ENCODE measurements around the gene PLCB1. TPM values are rescaled to one million over a fixed set of nuclear protein-coding genes. Genes with fewer than 3 reads are reported as not detected.

Gene PLCB1
- total RNA-seq, 3 donors from 2014 or later = 7.2 to 50.7 (median 8.8) TPM

GRCh38 chr20:8735674-8736073 is 603.6 kb downstream of the PLCB1 start:
- Histone ChIP-seq H3K36me3 (ENCODE audit: low read depth) (no peaks in the 10 kb centered on the region), H3K4me1 (ENCODE audit: low read depth) (no peaks in the 10 kb centered on the region), H3K4me3 (no peak overlapping the region), H3K9me3 (no peaks in the 10 kb centered on the region)
- TF ChIP-seq, protein P1, sequence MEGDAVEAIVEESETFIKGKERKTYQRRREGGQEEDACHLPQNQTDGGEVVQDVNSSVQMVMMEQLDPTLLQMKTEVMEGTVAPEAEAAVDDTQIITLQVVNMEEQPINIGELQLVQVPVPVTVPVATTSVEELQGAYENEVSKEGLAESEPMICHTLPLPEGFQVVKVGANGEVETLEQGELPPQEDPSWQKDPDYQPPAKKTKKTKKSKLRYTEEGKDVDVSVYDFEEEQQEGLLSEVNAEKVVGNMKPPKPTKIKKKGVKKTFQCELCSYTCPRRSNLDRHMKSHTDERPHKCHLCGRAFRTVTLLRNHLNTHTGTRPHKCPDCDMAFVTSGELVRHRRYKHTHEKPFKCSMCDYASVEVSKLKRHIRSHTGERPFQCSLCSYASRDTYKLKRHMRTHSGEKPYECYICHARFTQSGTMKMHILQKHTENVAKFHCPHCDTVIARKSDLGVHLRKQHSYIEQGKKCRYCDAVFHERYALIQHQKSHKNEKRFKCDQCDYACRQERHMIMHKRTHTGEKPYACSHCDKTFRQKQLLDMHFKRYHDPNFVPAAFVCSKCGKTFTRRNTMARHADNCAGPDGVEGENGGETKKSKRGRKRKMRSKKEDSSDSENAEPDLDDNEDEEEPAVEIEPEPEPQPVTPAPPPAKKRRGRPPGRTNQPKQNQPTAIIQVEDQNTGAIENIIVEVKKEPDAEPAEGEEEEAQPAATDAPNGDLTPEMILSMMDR (IDR thresholded peaks at IDR 0.05) = no peak
- DNase-seq = no peak
- no peak for ATAC-seq
- intact Hi-C loops (cut with DNase I, micrococcal nuclease) = no loop called here

DNA sequence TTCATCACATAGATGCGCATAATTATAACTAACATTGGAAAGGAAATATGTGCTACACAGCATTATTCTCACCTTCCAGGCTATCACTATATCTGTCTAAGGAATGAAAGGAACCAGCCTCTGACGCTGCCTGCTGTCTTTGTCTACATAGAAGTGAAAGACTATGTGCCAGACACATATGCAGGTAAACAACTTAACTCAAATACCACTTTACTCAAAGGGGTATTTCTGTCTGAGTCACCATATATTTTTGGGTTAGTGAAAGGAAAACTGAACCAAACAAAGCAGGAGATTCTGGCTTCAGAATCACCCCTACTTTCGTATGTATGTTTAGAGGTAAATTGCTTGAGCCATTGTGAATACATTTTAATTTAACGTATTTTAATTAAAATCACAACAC is 608.2 kb downstream of the PLCB1 start:
- ATAC-seq = no peak
- no peaks in the 10 kb centered on the region for H3K36me3 ChIP-seq (ENCODE audit: low read depth)
- no peaks in the 10 kb centered on the region for H3K4me1 ChIP-seq (ENCODE audit: low read depth)
- no peak overlapping the region for H3K4me3 ChIP-seq
- H3K9me3 ChIP-seq = no peaks in the 10 kb centered on the region
- TF ChIP-seq, protein P1 (IDR thresholded peaks at IDR 0.05) = no peak
- intact Hi-C loops (cut with DNase I, micrococcal nuclease) = no loop called here
- no peak for DNase-seq

DNA sequence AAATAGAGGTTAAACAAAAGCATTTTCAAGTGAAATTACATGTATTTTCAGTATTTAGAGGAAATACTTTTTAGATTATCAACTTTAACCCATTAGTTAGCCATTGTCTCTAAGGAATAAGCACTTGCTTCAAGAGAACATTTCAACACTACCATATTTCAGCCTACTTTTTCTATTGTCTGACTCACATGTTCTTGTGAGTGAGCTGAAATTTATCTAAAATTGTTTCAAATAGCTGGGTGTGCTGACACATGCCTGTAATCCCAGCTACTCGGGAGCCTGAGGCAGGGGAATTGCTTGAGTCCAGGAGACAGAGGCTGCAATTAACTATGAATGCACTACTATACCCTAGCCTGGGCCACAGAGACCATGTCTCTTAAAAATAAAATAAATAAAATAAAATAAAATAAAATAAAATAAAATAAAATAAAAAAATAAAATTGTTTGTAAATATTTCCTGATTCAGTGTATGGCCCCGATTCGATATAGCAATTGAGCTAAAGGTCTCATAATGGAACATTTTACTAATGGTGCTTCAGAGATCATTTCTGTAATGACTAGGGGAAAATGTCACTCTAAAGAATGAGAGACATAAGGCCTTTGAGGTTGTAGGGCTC is 612.3 kb downstream of the PLCB1 start:
- DNase-seq (no peak), ATAC-seq (no peak)
- Histone ChIP-seq H3K9me3 (no peaks in the 10 kb centered on the region), H3K36me3 (ENCODE audit: low read depth) (no peaks in the 10 kb centered on the region), H3K4me3 (no peak overlapping the region), H3K4me1 (ENCODE audit: low read depth) (no peaks in the 10 kb centered on the region)
- TF ChIP-seq, protein P1 (IDR thresholded peaks at IDR 0.05) = no peak
- intact Hi-C loops (cut with DNase I, micrococcal nuclease) = no loop called here

DNA sequence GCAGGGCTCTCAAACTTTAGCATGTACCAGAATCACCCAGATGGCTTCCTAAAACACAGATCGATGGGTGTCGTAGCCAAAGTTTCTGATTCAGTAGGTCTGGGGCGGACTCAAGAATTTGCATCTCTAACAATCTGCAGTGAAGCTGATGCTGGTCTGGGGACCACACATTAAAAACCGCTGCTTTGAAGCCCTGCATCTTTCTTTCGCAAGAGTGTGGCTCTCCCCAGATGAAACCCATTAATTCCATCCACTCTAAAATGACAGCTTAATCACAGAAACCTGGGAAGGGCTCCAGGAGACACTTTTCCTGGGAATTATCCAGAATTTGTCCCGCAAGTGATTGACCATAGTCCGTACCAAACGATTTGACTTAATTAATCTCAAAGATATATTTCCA is 617.0 kb downstream of the PLCB1 start:
- Histone ChIP-seq H3K9me3 (no peaks in the 10 kb centered on the region), H3K4me3 (no peak overlapping the region), H3K4me1 (ENCODE audit: low read depth) (no peaks in the 10 kb centered on the region), H3K36me3 (ENCODE audit: low read depth) (no peaks in the 10 kb centered on the region)
- no peak for ATAC-seq
- intact Hi-C loops (cut with DNase I, micrococcal nuclease) = no loop called here
- TF ChIP-seq, protein P1 (IDR thresholded peaks at IDR 0.05) = no peak
- DNase-seq = no peak

- Histone ChIP-seq H3K9me3 (no peaks in the 10 kb centered on the region), H3K4me1 (ENCODE audit: low read depth) (no peaks in the 10 kb centered on the region), H3K36me3 (ENCODE audit: low read depth) (no peaks in the 10 kb centered on the region), H3K4me3 (no peak overlapping the region)
- TF ChIP-seq, protein P1 (IDR thresholded peaks at IDR 0.05) = no peak
- intact Hi-C loops (cut with DNase I, micrococcal nuclease) = no loop called here
- DNase-seq (no peak), ATAC-seq (no peak)
These were observed 617.9 kb downstream of the PLCB1 start for GRCh38 chr20:8749986-8750385.

Data from mucosa of descending colon (tissue), 3 donors.